ENCODE results near the gene APLF.
A peak's percentile ranks its signal among the peaks of the same experiment; 100 is the strongest.

GRCh38 chr2:68441179-68441993 is 26.0 kb upstream of the APLF start:
- TF ChIP-seq CTCF (IDR thresholded peaks at IDR 0.05) (peak; percentile 81 to 90 (median 86)), POLR2A (IDR thresholded peaks at IDR 0.05) (no peak)
